IgD-negative memory B cell (primary cell): ENCODE measurements around the gene SNX15. TPM values are rescaled to one million over a fixed set of nuclear protein-coding genes. Genes with fewer than 3 reads are reported as not detected.
"Not testable (repeated sequence)": the region's sequence is repeated elsewhere in the genome, so short reads cannot be mapped to it uniquely, and the experiment has no call there.

Source experiments
- H3K27ac Mint-ChIP-seq, 3 donors: one replicate each; pipeline ENCODE4 v1.8.0; 2020 to 2022; ENCODE audit warnings: mild to moderate bottlenecking in 3 of 3, mixed read lengths in 3 of 3, moderate library complexity in 1 of 3
- H3K27me3 Mint-ChIP-seq: one replicate; pipeline ENCODE4 v1.8.0; 2021; ENCODE audit warnings: mixed read lengths
- H3K36me3 Mint-ChIP-seq: one replicate; pipeline ENCODE4 v1.8.0; 2020; ENCODE audit warnings: mild to moderate bottlenecking, mixed read lengths
- H3K4me1 Mint-ChIP-seq, 3 donors: one replicate each; pipeline ENCODE4 v1.8.0; 2020 to 2022; ENCODE audit warnings: mixed read lengths in 3 of 3, mild to moderate bottlenecking in 1 of 3
- H3K4me3 Mint-ChIP-seq, 4 donors: one replicate each; pipeline ENCODE4 v1.8.0; 2020 to 2022; ENCODE audit warnings: mild to moderate bottlenecking in 4 of 4, mixed read lengths in 4 of 4, moderate library complexity in 3 of 4
- H3K9me3 Mint-ChIP-seq, 3 donors: one replicate each; pipeline ENCODE4 v1.8.0; 2020 to 2021; ENCODE audit warnings: mixed read lengths in 3 of 3, mild to moderate bottlenecking in 1 of 3
- polyA plus RNA-seq: library from polyadenylated mRNA; unstranded; fragments of 300-500 nt; fragmentation: Illumina TruSeq; gene quantifications from one replicate; pipeline ENCODE4 v1.2.3, GENCODE V29; 2021

SNX15 gene
- polyA plus RNA-seq, 1 donor from 2014 or later: 24.4 TPM

DNA sequence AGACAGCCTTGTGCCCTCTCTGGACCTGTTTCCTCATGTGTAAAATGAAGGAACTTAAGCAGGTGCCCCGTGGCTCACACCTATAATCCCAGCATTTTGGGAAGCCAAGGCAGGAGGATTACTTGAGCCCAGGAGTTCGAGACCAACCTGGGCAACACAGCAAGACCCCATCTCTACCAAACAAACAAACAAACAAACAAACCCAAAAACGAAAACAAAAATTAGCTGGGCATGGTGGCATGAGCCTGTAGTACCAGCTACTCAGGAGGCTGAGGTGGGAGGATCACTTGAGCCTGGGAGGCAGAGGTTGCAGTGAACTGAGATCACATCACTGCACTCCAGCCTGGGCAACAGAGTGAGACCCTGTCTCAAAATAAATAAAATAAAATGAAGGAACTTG lies 23.3 kb upstream of the SNX15 start:
- not testable (repeated sequence) for H3K9me3 Mint-ChIP-seq, H3K4me1 Mint-ChIP-seq, H3K36me3 Mint-ChIP-seq, H3K27ac Mint-ChIP-seq, H3K4me3 Mint-ChIP-seq, H3K27me3 Mint-ChIP-seq

DNA sequence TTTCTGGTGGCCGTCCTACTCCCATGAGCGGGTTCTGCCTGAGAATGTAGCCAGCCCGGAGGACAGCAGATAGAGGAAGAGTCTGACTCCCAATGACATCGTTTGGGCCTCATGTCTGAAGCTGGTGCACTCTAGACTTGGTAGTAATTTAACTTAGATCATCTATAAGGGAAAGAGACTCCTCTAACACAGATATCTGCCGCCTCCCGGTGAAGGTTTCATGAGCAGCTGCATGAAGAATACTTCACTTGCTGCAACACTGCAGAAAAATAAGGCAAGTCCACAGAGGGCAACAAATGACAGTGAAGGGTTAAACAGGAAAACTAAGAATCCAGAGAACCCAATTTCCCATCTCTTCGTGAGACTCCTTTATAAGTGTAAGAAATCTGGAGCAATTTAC lies 19.2 kb upstream of the SNX15 start:
- no peaks in the 10 kb centered on the region for H3K36me3 Mint-ChIP-seq
- H3K27ac Mint-ChIP-seq: no peak overlapping the region
- H3K4me1 Mint-ChIP-seq: peaks cover 0 to 4% (median 3%) of the 10 kb centered on the region in 3 donors
- peak overlapping the region in 1 of 4 donors; percentile 23 for H3K4me3 Mint-ChIP-seq
- no peaks in the 10 kb centered on the region for H3K9me3 Mint-ChIP-seq
- no peaks in the 10 kb centered on the region for H3K27me3 Mint-ChIP-seq

DNA sequence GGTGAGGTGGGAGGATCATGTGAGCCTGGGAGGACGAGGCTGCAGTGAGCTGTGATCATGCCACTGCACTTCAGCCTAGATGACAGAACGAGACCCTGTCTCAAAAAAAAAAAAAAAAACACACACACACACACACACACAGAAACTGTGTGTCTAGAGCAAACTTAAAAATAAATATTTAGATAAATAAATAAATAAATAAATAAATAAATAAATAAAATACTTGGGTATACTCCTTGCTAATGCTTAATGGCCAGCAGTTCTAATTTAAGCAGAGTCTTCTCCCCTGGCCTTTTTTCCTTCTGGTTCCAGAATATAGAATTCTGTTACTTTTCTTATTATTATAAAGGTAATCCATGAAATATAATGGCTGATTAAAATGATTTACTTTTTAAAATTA lies 18.4 kb upstream of the SNX15 start:
- no peaks in the 10 kb centered on the region for H3K36me3 Mint-ChIP-seq
- no peaks in the 10 kb centered on the region for H3K9me3 Mint-ChIP-seq
- H3K4me3 Mint-ChIP-seq: no peak overlapping the region
- no peak overlapping the region for H3K27ac Mint-ChIP-seq
- no peaks in the 10 kb centered on the region for H3K27me3 Mint-ChIP-seq
- peaks cover 8 to 9% (median 8%) of the 10 kb centered on the region in 3 donors for H3K4me1 Mint-ChIP-seq

DNA sequence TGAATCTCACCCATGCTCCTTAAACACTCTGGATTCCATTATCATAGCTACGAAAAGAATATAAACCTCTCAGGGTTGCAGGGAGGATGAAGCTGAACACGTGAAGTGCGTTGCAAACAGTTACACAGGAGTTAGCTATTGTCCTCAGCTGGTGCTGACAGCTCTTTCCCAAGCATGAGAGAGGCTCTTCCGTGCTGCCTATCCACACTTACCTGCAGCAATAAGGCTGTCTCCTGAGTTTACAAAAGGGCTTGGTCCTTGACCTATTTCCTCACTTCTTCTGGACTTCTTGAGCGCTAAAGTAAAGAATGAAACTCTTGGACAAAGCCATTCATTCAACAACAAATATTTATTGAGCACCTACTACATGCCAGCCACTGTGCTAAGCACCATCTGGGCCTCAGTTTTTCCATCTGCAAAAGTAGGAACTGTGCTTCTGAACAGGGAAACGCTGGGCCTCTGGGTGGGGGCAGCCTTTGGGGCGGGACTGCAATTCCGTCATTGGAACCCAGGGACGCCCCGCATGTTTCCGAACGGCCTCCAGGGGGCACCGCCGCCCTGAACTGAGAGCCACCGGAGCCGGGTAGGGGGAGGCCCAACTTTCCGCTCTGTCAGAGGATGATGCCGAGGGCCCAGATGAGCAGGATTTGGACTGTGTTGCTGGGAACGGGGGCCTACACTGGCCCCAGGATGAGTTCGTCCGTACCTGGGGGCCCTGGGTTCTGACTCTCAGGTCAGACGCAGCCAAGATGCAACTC lies 13.9 kb upstream of the SNX15 start:
- no peaks in the 10 kb centered on the region for H3K36me3 Mint-ChIP-seq
- peak overlapping the region; percentile 85 to 98 (median 96) for H3K4me3 Mint-ChIP-seq
- peaks cover 18 to 24% (median 19%) of the 10 kb centered on the region in 3 donors for H3K4me1 Mint-ChIP-seq
- H3K9me3 Mint-ChIP-seq: no peaks in the 10 kb centered on the region
- H3K27ac Mint-ChIP-seq: peak overlapping the region; percentile 96 to 99 (median 98)
- H3K27me3 Mint-ChIP-seq: no peaks in the 10 kb centered on the region

DNA sequence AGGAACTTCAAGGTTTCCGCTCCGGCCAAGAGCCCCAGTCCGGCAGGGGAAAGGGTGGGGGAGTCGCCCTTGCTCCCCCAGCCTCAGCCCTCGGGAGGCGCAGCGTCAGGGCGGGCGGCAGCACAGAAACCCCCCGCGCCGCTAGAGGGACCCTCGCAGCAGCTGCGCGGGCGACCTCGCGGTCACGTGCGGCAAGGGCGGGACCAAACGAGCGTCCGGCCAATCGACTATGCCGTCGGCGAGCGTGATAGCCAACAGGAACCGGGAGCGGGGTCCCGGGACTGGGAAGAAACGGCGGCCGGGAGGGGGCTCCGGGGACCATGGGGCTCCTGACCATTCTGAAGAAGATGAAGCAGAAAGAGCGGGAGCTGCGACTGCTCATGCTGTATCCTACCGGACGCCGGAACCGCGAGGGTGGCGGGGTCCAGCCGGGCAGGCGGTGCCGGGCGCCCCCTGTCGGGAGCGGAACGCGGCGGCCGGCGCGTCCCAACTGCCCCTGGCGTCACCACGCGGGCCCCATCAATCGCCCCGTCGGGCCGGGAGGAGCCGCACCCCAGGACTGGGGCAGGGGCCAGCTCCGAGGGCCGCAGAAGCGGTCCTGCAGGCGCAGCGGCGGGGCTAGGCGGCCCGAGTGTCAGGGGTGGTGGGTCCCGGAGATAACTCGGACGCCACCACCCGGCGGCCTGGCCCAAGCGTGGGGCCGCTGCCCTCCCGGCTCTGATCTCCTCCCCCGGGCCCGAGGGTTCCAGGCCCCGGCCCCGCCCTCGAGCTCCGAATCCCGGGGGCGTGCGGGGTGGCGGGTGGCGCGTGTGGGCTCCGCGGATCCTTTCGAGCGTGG lies 13.1 kb upstream of the SNX15 start, which contains the start of gene ARL2:
TSS of gene ARL2 (plus strand) at position 273 of the 838 bp plus-strand sequence. CDS start at position 321, 48 bp downstream.
- peak within 1 kb of the TSS; percentile 85 to 98 (median 96) for H3K4me3 Mint-ChIP-seq
- H3K4me1 Mint-ChIP-seq: peaks cover 18 to 24% (median 19%) of the 10 kb centered on the region in 3 donors
- H3K36me3 Mint-ChIP-seq: no peaks in the 10 kb centered on the region
- H3K9me3 Mint-ChIP-seq: no peaks in the 10 kb centered on the region
- no peaks in the 10 kb centered on the region for H3K27me3 Mint-ChIP-seq
- H3K27ac Mint-ChIP-seq: peak within 1 kb of the TSS; percentile 96 to 99 (median 98)

DNA sequence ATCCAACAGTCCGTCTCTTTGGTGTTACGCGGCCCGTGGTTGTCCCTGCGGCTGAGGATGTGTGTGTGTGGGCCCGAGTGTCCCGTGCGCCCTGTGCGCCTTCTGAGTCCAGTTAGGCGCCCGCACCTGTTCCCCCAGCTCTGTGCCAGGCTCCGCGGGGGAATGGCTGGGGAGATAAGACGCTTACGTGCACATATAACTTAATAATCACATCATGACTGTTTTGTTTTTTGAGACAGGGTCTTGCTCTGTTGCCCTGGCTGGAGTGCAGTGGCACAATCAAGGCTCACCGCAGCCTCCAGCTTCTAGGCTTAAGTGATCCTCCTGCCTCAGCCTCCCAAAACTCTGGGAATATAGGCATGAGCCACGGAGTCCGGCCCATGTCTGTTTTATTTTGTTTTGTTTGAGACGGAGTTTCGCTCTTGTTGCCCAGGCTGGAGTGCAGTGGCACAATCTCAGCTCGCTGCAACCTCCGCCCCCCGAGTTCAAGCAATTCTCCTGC lies 12.5 kb upstream of the SNX15 start:
- Mint-ChIP-seq H3K4me1 (peaks cover 18 to 24% (median 19%) of the 10 kb centered on the region in 3 donors), H3K27ac (peak overlapping the region; percentile 23 to 95 (median 93))

DNA sequence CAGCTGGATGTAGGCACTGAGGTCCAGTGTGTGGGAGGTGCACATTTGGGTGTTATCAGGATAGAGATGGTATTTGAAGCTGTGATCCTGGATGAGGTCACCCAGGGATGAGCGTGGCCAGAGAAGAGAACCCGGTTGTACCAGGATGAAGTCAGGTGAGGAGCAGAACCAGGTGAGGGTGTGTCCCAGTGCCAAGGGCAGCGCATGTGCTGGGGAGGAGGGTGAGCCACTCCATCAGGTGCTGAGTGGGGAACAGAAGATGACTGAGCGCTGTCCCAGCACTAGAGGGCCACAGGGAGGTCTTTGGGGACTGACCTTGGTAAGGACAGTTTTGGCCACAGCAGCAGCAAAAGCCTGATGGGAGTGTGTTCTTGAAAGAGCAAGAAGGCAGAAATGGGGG lies 10.5 kb upstream of the SNX15 start:
- Mint-ChIP-seq H3K27ac (no peak overlapping the region), H3K36me3 (peaks cover 1% of the 10 kb centered on the region), H3K27me3 (no peaks in the 10 kb centered on the region), H3K9me3 (no peaks in the 10 kb centered on the region), H3K4me1 (peaks cover 18 to 24% (median 19%) of the 10 kb centered on the region in 3 donors), H3K4me3 (peak overlapping the region in 1 of 4 donors; percentile 6)

More for the DNA sequence above, 12.5 kb upstream of the SNX15 start:
- Mint-ChIP-seq H3K36me3 (peaks cover under 1% of the 10 kb centered on the region), H3K27me3 (no peaks in the 10 kb centered on the region), H3K9me3 (no peaks in the 10 kb centered on the region), H3K4me3 (peak overlapping the region; percentile 84 to 95 (median 92))

DNA sequence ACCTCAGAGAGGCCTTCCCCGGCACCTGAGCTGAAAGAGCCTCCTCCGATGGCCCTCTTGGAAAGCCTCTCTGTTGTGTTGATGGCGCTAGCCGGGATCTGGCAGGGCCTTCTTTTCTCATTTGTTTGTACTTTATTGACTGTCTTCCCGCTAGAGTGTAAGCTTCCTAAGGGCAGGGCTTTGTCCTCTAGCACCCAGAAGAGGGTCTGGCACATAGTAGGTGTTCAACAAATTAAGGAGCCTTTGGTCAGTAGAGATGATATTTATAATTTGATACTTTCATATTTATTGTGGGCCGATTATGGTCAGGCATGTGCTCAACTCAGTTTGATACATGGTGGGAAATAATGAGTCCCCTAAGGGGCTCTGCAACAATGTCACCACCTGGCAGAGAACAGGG lies 9.3 kb upstream of the SNX15 start:
- H3K27ac Mint-ChIP-seq: no peak overlapping the region
- peaks cover 1% of the 10 kb centered on the region for H3K36me3 Mint-ChIP-seq
- H3K27me3 Mint-ChIP-seq: no peaks in the 10 kb centered on the region
- peak overlapping the region in 2 of 4 donors; percentile 20 to 70 for H3K4me3 Mint-ChIP-seq
- no peaks in the 10 kb centered on the region for H3K9me3 Mint-ChIP-seq
- H3K4me1 Mint-ChIP-seq: peaks cover 17 to 21% (median 18%) of the 10 kb centered on the region in 3 donors

DNA sequence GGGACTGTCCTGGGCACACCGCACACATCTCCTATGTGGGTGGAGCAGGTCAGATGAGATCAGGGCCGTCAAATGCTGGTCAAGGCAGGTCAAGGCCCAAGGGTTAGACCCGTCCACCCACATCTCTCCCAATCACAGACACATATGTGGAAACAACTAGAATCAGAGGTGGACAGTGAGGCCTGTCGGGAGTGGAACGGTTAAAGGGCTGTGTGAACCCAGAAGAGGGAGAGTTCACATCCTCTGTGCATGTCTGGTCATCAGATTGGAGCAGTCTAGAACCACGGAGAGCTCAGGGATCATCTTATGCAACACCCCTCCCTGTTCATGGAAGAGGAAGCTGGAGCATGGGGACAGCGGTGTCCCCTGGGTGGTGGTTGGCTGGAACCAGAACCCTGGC lies 7.4 kb upstream of the SNX15 start:
- H3K4me3 Mint-ChIP-seq: no peak overlapping the region
- H3K9me3 Mint-ChIP-seq: no peaks in the 10 kb centered on the region
- no peak overlapping the region for H3K27ac Mint-ChIP-seq
- peaks cover 1% of the 10 kb centered on the region for H3K36me3 Mint-ChIP-seq
- H3K4me1 Mint-ChIP-seq: peaks cover 9 to 13% (median 13%) of the 10 kb centered on the region in 3 donors
- no peaks in the 10 kb centered on the region for H3K27me3 Mint-ChIP-seq

DNA sequence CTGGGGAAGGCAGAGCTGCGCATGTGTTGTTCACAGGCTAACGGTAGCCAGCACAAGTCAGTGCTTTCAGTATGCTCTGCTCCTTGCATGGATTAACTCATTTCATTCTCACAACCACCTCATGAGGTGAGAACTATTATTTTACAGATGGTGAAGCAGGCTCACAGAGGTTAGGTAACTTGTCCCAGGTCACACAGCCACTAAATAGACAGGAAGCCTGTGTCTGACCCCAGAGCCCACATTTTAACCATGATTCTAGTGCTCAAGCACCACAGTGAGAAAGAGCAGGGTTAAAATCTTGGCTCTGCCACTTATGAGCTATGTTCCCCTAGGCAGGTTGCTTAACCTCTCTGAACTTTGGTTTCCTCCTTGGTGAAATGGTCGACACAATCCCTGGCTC lies 6.2 kb upstream of the SNX15 start:
- H3K9me3 Mint-ChIP-seq: no peaks in the 10 kb centered on the region
- no peaks in the 10 kb centered on the region for H3K27me3 Mint-ChIP-seq
- H3K4me1 Mint-ChIP-seq: peaks cover 9 to 13% (median 9%) of the 10 kb centered on the region in 3 donors
- no peak overlapping the region for H3K4me3 Mint-ChIP-seq
- H3K36me3 Mint-ChIP-seq: peaks cover 1% of the 10 kb centered on the region
- H3K27ac Mint-ChIP-seq: no peak overlapping the region

DNA sequence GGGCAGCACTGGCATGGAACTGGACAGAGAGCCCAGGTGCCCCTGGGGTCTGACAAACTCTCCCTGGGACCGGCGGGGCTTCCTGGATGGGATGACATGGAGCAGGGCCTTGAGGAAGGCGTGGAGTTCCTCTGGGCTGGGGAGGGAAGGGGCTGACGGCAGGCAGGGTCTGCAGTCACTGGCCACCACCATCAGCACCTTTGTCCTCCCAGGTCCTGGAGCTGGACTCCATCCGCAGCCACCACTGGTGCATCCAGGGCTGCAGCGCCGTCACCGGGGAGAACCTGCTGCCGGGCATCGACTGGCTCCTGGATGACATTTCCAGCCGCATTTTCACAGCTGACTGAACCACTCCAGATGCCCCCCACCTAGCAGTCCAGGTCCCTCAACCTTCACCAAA lies 5.7 kb upstream of the SNX15 start:
- no peaks in the 10 kb centered on the region for H3K27me3 Mint-ChIP-seq
- H3K4me1 Mint-ChIP-seq: peaks cover 5 to 9% (median 8%) of the 10 kb centered on the region in 3 donors
- H3K9me3 Mint-ChIP-seq: no peaks in the 10 kb centered on the region
- H3K36me3 Mint-ChIP-seq: peaks cover 1% of the 10 kb centered on the region
- no peak overlapping the region for H3K27ac Mint-ChIP-seq
- no peak overlapping the region for H3K4me3 Mint-ChIP-seq

DNA sequence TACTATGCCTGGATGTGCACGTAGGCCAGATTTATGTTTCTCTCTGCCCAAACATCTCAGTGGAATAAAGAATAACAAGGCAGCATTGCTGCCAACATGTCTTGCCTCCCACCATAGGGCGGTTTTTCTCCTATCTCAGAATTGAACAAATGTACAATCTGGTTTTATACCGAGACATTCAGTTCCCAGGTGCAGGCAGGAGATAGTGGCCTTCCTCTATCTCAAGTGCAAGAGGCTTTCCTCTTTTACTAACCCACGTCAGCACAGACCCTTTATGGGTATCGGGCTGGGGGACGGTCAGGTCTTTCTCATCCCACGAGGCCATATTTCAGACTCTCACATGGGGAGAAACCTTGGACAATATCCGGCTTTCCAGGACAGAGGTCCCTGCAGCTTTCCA lies 3.7 kb upstream of the SNX15 start:
- not testable (repeated sequence) for H3K27ac Mint-ChIP-seq, H3K9me3 Mint-ChIP-seq, H3K36me3 Mint-ChIP-seq, H3K27me3 Mint-ChIP-seq
- Mint-ChIP-seq H3K4me3 (peak overlapping the region in 1 of 4 donors; percentile 11), H3K4me1 (peaks cover 7 to 17% (median 15%) of the 10 kb centered on the region in 3 donors)

DNA sequence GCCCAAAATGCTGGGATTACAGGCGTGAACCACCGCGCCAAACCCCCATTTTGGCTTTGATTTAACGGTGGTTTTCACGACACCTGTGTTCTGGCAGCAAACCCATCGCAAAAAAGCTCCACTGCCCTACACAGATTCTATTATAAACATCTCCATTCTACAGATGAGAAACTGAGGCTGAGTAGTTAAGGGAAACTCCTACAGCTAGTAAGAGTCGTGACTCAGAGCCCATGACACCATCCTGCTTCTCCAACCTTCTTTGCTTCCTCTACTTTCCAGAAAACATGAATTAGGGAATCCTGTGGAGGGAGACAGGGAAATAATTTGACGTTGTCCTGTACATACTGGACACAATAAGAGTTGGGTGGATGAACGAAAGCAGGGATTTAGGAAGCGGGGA lies 429 bp upstream of the SNX15 start:
- Mint-ChIP-seq H3K4me1 (peaks cover 7 to 17% (median 17%) of the 10 kb centered on the region in 3 donors), H3K36me3 (peaks cover 2% of the 10 kb centered on the region)

DNA sequence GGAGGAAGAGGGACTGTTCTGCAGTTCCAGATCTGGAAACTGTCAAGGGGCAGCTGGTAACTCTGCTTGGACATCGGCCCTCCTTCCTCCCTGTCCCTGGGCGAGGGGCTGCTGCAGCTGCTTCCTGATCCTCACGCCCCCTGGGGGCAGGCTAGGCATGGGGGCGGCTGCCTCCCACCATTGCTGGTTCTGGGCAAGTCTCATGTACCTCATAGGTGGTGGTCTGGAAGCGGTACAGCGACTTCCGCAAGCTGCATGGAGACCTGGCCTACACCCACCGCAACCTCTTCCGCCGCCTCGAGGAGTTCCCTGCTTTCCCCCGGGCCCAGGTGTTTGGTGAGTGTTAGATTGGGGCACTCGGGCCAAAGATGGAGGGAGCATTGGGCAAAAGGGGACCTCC lies 5.0 kb downstream of the SNX15 start:
- Mint-ChIP-seq H3K27ac (no peak overlapping the region), H3K4me3 (no peak overlapping the region), H3K27me3 (no peaks in the 10 kb centered on the region), H3K4me1 (peaks cover 5 to 12% (median 8%) of the 10 kb centered on the region in 3 donors), H3K36me3 (peaks cover 7% of the 10 kb centered on the region), H3K9me3 (no peaks in the 10 kb centered on the region)

More for the DNA sequence above, 429 bp upstream of the SNX15 start:
- H3K27ac Mint-ChIP-seq: peak overlapping the region; percentile 84 to 92 (median 86)
- H3K4me3 Mint-ChIP-seq: peak overlapping the region; percentile 82 to 95 (median 90)
- H3K27me3 Mint-ChIP-seq: no peaks in the 10 kb centered on the region
- no peaks in the 10 kb centered on the region for H3K9me3 Mint-ChIP-seq

DNA sequence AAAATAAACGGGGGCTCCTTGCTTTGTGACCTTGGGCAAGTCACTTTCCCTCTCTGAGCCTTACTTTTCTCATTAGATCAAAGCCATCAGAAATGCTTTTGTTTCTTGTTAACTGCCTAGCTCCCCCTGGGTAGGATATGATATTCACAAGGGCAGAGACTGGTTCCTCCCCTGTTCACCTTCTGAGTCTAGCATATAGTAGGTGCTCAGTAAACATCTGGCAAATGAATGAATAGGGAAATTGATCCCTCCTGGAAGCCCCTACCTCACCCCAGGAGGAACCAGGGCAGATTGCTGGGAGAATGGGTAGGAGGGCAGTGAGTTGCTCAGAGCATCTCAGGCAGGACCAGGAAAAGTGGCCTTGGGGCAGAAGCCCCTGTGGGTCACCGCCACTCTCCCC lies 7.2 kb downstream of the SNX15 start:
- no peak overlapping the region for H3K27ac Mint-ChIP-seq
- peaks cover 5% of the 10 kb centered on the region for H3K36me3 Mint-ChIP-seq
- H3K27me3 Mint-ChIP-seq: no peaks in the 10 kb centered on the region
- H3K9me3 Mint-ChIP-seq: no peaks in the 10 kb centered on the region
- no peak overlapping the region for H3K4me3 Mint-ChIP-seq
- H3K4me1 Mint-ChIP-seq: peaks cover 0 to 8% (median 7%) of the 10 kb centered on the region in 3 donors
